NCI-H1048 (cell line): ENCODE data around the gene GNA12.

ENCODE experiments used
- DNase-seq: peaks from one replicate; lab custom pipeline; 2025; lab: John Stamatoyannopoulos, UW

The GNA12 gene

DNA sequence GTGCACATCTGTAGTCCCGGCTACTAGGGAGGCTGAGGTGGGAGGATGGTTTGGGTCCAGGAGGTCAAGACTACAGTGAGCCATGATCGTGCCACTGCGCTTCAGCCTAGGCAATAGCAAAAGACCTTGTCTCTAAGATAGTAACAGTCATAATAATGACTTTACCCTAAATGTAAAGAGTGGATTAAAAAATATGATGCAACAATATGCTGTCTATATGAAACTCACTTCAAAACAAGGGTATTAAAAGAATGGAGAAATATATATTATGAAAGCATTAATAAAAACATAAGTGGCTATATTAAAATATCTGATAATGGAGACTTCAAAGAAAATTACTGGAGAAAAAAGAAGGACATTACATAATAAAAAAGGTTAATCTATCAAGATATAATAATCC, 5.7 kb downstream of the GNA12 start:
- DNase-seq: no peak

DNA sequence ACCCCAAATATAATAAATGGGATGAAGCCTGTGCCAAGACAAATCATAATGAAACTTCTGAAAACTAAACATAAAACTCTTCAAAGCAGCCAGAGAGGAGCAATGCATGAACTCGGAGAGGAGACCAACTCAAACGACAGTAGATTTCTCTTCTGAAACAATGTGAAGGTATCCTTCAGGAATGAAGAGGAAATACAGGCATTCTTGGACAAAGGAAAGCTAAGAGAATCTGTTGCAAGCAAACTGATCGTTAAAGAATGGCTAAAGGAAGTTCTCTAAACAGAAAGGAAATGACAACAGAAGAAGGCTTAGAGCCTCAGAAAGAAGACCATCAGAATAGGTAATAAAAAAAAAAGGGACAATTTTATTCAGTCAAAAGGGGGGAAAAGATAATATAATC, 6.6 kb downstream of the GNA12 start:
- no peak for DNase-seq

DNA sequence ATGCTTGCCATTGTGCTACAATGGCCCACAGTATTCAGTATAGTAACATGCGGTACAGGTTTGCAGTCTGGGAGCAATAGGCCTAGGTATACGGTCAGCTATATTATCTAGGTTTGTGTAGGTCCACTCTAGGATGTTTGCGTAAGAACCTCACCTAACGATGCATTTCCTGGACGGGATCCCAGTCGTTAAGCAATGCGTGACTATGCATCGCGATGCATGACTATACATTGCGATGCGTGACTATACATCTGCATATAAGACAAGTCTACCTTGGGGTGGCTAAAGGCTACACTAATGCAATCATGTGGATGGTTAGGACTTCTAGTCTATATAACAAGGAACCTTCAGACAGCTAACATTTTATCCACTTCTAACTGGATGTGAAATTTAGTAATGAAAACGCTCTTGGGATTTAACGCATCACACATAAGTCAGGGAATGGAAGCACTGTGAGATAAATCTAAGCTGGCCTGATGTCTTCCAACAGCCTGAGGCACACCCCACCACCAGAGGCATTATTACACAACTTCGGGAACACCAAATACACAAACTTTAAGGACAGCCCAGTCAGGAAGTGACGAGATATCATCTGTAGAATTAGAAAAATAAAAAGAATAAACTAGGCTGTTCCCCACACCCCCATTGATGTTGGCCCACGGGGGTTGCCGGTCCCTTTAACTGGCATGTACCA, 9.2 kb downstream of the GNA12 start:
- DNase-seq: no peak

DNA sequence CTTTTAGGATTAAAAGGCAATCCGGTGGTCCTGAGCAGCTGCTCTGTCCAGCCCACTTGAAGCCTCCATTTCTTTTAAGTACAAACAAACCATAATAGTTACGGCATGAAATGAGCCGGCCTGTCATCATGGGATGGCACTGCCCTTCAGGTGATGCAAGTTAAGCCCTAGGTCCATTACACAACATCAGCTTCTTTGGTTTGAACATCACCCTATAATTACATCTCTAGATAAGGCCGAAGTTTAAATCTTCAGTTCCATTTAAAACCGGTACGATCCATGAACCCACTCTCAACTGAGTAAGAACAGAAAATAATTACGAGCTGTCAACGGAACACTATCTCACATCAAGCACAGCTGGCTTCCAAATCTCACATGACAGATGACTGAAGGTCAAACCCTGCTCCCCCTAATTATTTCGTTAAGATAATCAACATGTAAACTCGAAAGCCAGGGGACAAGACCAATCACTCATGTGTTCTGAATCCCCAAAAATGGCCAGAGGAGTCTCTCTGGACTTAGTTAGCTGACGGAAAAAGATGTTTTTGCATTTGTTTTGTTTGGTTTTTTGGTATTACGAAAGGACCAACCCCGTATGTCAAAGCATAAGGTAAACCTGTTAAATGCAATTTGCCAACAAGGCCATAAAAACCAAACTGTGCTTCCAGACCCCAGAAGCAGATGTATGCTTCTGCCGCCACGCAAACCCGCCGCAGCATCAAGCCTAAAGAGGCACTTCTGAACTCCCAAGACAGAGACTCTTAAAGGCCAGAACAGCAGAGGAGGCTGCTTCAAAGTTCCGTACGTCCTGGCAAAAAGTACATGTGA, 10.8 kb downstream of the GNA12 start:
- DNase-seq: no peak

DNA sequence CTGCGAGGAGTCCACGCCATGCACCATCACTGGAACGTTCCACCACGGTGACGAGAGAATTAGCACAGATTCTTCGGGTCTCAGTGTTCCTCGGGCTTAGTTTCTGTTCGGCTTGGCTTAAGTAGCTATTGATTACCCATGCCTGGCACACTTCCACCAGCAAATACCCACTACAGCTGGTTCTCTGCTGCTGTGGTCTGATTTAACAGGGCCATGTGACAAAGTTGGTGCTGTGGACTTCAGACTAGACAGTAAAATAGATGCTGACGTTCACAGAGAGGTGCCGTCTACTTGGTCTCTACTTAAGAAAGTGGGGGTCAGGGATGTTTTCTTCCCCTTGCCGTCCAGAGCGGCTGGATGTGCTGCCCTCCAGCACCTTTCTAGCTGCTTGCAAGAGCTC, 11.6 kb downstream of the GNA12 start:
- DNase-seq: no peak

DNA sequence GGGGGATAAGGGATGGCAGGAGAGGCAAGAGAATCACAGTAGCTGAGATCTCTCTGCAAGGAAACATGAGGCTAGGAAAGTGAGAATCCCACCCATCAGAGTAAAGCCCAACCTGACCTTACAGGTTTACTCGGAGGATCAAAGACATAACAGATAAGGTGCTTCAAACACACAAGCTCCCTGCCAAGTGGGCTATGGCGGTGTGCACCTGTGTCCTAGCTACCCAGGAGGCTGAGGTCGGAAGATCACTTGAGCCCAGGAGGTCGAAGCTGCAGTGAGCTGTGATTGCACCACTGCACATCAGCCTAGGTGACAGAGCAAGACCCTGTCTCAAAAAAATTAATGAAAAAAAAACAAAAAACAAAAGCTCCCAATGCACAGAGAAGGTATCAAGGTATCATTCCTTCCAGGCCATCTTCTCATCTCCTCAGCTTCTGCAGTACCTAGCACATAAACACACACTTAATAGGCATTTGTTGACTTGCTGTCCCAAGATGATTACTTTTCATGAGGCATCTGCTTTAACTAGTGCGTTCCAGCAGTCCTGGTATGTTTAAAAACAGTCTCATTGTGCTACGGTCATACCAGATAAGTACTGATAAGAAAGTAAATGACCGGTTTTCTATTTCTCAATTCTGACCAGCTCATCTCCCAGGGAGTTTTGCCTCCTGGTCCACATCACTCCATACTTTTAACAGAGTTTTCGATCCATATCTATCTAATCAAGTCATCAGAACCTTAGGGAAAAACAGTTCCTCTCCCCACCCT, 13.3 kb downstream of the GNA12 start:
- DNase-seq: no peak

DNA sequence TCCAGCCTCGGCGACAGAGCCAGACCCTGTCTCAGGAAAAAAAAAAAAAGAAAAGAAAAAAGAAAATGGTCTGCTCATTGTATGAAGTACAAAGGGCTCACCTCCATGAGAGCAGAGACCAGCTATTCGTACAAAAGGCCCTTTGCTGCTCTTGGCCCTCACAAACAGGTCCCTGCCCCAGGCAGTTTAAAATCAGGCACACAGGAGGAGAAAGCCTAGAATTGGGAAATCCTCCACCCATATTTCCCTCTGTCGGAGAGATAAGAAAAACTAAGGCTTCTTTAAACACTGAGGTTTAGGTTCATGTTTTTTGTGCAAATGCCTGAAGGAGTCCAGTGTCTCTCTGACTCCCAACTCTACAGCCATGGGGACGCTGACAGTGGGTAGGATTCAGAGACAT, 15.1 kb downstream of the GNA12 start:
- no peak for DNase-seq

DNA sequence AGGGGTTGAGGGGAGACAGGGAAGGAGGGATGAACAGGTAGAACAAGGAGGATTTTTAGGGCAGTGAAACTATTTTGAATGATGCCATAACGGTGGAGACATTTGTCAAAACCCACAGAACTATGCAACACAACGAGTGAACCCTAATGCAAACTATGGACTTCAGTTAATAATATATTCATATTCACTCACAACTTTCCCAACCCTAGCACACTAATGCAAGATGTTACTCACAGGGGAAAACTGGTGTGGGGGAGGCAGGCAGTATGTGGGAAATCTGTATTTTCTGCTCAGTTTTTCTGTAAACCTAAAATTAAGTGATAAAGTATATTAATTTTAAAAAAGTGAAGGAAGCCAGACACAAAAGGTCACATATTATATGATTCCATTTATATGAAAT, 17.3 kb downstream of the GNA12 start:
- DNase-seq: no peak

DNA sequence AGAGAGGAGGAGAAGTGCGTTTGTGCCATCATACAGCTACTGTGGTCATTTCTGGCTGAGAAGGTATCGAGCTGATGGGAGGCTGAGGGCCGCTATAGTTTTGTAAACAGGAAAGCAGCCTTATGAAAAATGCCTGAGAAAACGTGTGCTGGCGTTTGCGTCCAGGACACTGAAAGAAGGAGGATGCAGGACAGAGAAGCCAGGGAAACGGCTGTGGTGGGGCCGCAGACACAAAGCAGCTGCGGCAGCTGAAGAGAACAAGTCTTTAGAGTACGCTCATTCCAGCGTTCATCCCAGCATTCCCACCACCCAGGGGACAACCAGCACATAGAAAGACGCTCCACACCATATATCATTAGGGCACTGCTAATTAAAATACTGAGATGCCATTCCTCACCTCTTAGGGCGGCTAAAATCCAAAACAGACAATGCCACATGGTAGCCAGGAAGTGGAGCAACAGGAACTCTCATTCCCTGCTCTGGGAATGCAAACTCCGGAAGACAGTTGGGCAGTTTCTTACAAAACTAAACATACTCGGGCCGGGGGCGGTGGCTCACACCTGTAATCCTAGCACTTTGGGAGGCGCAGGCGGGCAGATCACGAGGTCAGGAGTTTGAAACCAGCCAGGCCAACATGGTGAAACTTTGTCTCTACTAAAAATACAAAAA, 18.4 kb downstream of the GNA12 start:
- DNase-seq: no peak

DNA sequence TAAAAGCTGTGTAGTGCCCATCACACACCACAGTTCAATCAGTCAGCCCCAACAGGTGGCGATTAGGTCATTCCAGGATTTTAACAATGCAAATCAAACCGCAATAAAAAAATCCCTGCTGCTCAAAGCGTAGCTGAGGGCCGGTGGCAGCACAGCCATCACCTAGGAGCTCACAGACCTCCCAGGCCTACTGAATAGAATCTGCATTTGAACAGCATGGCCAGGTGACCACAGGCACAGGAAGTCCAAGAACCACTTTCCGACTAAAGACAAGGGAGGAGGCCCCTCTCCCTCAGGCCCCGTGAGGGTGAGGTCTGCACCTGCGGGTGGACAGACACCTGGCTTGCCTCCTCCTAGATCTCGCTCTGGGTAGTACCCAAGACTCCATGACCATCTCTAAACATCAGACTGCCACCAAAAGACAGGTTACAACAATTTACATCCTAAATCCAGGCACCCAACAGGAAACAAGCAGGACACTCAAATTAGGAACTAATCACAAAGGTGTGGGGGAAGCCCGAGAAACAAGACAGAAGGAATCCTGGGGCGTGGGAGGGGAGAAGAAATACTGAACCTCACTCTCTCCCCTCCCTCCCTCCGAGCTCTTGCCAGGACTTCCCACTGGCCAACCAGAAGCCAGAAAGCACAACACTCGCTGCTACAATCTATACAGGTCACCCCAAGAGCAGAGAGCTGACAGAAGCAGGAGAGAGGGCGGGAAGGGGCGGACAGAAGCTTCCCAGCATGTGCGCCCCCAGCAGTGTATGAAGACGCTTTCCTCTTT, 19.2 kb downstream of the GNA12 start:
- no peak for DNase-seq

DNA sequence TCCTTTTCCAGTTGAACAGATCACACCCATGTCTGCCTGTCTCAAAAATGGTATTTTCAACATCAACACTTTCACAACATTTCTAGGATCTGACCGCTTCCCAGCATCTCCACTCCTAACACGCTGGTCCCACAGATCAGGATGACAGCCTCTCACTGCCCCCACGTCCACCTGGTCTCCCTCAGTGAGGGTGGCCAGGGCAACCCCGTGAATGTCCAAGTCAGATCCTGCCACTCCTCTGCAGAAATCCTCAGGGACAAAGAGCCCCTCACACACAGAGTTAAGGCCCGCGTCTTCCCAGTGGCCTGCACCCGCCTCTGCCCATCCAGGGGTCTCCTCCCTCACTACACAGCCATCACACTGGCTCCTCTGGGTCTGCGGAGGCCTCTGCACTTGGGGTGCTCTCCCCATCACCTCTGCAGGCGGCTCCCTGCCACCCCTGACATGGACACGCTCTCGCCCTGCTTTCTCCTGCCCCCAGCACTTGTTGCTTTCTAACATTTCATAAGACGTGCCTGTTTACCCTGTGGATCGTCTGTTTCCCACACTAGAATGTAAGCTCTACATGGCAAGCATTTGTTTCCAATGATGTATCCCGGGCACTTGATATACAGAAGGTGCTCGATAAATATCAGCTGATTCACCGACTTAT, 20.0 kb downstream of the GNA12 start:
- DNase-seq: no peak

DNA sequence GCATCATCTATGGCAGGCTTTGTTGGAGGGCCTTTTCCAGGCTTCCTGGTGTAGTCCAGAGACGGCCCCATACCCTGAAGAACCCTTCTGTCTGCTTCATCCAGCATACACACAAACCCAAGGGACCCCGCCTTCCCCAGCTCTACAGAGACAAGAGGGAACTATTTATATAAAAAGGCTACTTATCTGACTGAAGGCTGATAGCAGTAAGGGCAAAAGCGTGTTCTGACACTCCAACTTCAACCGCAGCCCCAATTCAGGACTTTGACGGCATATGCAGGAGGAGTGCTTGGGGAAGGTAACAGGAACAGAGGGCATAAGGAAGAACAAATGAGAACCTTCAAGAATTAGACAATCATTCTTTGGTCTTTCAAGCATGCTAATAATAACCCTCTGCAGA, 21.0 kb downstream of the GNA12 start:
- no peak for DNase-seq

DNA sequence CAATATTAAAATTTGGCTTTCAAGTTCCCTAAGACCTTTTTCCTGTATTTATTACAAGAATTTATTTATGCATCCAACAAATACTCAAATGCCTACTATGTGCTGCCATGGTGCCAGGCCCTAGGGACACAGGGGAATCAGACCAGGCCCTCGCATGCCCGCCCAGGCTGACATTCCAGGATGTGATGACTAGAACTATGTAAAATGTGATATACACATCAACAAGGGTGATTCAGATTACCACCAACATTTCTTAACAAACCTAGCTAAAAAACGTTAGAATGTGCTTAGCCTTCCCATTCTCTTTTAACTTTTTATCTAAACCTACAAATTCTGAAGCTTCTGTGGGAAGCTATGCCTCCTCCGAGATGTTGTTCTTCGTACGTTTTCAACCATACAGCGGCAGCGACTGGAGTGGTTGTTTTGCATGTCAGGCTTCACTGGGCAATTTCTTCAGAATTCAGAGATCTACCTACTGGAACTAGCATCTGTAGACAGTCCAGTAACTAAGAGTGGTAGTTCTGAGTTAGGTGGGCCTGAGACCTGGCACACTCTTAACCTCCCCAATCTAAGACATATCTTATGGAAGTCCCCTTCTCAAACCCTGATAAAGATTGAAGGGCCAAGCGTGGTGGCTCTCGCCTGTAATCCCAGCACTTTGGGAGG, 22.1 kb downstream of the GNA12 start:
- DNase-seq: no peak

DNA sequence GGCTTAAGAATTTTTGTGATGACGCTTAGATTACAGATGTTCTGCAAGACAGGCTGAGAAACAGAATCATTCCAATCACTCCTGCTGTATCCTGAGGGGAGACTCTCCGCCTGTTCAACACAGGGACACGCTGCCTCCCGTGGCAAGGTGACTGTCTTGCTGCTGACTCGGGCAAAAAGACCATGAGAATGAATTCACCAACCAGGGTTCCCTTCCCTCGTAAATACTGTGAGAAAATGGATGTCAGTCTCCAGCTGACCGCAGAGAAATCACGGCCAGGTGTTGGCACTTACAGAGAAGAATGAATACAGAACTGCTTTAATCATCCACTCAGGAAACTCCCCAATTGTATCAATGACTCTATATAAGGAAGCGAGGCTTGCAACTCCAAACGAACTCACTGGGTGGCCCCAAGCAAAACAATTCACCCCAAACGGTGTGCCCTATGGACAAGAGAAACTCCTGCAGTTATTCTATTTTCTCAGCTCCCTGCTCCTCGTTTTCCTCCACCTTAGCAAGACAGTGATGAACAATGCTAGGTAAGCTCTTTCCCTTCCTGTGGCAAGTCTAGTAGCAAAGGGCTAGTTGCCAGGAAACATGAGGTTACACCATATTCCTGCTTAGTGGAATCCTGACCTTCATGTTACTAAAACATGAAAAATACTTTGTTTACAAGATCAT, 22.8 kb downstream of the GNA12 start:
- DNase-seq: no peak

DNA sequence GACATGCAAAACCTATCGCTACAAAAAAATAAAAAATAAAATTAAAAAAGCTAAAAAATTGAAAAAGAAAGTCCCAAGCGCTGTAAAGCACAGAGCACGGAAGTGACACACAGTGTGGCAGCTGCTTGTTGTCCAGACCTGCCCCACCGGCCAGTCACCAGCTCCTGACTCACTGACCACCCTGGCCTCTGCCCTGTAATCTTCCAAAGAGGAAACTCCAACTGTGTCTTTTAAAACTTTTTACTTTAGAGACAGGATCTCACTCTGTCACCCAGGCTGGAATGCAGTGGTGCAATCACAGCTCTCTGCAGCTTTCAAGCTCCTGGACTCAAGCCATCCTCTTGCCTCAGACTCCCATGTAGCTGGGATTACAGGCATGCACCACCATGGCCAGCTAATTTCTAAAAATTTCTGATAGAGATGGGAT, 23.6 kb downstream of the GNA12 start:
- DNase-seq: no peak

DNA sequence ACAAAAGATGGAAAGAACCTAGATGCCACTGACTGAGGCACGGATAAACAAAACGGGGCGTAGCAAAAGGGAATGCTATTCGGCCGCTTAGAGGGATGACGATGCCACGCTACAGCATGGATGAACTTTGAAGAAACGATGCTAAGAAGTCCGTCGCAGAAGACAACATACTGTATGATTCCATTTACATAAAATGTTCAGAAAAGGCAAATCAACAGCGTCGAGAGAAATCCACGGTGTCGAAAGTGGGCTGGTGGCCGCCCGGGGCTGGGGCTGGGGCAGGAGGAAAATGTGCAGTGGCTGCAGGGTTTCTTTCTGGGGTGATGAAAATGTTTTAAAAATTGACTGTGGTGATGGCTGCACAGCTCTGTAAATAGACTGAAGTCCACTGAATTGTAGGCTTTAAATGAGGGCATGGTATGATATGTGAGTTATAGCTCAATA, 24.1 kb downstream of the GNA12 start:
- no peak for DNase-seq

DNA sequence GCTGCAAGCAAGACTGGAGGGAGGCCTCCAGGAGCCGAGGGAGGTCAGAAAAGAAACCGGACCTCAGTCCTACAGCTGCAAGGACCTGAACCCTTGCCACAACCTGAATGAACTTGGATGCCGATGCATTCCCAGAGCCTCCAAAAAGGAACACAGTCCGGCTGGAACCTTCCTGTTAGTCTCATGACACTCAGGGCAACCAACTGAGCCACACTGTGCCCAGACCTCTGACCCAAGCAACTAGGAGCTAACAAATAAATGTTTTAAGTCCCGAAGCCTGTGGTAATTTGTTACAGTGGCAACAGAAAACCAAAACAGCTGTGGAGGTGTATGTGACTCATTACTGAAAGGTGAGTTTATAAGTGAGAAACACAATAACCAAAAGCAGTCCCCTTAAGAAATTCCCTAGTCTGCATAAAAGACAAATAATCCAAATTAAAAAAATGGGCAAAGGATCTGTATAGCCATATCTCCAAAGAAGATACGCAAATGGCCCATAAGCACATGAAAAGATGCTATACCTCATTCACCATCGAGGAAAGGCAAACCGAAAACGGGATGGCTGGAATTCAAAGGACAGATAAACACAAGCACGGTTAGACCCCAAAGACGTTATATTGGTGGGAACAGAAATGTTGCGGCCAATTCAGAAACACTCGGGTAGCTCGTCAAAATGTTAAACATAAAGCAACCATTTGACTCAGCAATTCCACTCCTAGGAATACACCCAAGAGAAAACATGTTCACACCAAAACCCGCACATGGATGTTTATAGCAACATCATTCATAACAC, 24.8 kb downstream of the GNA12 start:
- no peak for DNase-seq

DNA sequence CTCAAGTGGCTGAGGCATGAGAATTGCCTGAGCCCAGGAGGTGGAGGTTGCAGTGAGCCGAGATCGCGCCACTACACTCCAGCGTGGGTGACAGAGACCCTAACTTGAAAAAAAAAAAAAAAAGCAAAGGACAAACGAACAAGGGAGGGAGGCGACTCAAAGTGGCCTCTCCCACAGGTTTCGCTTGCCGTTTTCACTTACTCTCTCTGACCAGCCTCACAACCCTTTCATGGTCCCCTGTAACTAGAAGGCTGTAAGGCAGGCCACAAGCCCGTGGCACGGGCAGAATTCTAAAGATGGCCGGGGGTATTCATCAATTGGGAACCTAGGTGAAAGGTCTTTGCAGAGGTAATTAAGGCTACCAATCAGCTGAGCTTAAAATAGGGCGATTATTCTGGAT, 25.5 kb downstream of the GNA12 start:
- no peak for DNase-seq

DNA sequence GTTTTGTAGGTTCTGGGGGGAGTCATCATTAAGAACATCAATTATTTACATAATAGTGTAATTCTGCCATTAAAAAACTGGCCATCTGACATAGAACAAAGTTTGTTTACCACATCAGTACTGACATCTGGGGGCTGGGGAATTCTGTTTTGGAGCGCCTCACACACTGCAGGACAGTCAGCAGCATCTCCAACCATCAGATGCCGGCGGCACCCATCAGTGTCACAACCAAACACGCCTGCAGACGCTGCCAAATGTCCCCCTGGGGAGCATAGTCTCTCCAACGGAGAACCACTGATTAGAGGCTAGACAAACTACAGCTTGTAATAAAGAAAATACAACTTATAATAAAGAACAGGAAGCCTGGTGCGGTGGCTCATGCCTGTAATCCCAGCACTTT, 26.0 kb downstream of the GNA12 start:
- no peak for DNase-seq
